CD4-positive, alpha-beta T cell treated with Interleukin-4 for 1 hour (primary cell): Measurements from ENCODE around the gene TBX15.
"Not testable (repeated sequence)": the region's sequence is repeated elsewhere in the genome, so short reads cannot be mapped to it uniquely, and the experiment has no call there.

ENCODE experiments used
- DNase-seq, 2 donors: peaks; one replicate each; pipeline ENCODE4 v3.0.0-alpha.2; 2020 to 2022

TBX15 gene

GRCh38 chr1:118921994-118922393 is 66.1 kb downstream of the TBX15 start:
- no peak for DNase-seq

- no peak for DNase-seq
Measured at GRCh38 chr1:118920124-118920717, 67.9 kb downstream of the TBX15 start.

- DNase-seq: no peak
Measured at GRCh38 chr1:118918940-118919259, 69.2 kb downstream of the TBX15 start.

- no peak for DNase-seq
Measured at GRCh38 chr1:118918230-118918939, 69.8 kb downstream of the TBX15 start.

- DNase-seq: not testable (repeated sequence)
Measured at GRCh38 chr1:118916346-118916745, 71.8 kb downstream of the TBX15 start.

- DNase-seq: no peak
Measured at GRCh38 chr1:118914379-118915161, 73.6 kb downstream of the TBX15 start.

GRCh38 chr1:118913818-118914217 is 74.3 kb downstream of the TBX15 start:
- no peak for DNase-seq

GRCh38 chr1:118912574-118912973 is 75.6 kb downstream of the TBX15 start:
- DNase-seq: no peak

- no peak for DNase-seq
Measured at GRCh38 chr1:118911571-118911970, 76.6 kb downstream of the TBX15 start.

- DNase-seq: no peak
Measured at GRCh38 chr1:118907466-118907865, 80.7 kb downstream of the TBX15 start.

- DNase-seq: no peak
Measured at GRCh38 chr1:118905671-118906070, 82.5 kb downstream of the TBX15 start.

- no peak for DNase-seq
Measured at GRCh38 chr1:118905196-118905595, 82.9 kb downstream of the TBX15 start.

GRCh38 chr1:118902711-118903191 is 85.4 kb downstream of the TBX15 start:
- DNase-seq: no peak

GRCh38 chr1:118902299-118902698 is 85.8 kb downstream of the TBX15 start:
- no peak for DNase-seq

GRCh38 chr1:118900643-118901440 is 87.3 kb downstream of the TBX15 start:
- no peak for DNase-seq

- no peak for DNase-seq
Measured at GRCh38 chr1:118899340-118899739, 88.8 kb downstream of the TBX15 start.

- no peak for DNase-seq
Measured at GRCh38 chr1:118898712-118899111, 89.4 kb downstream of the TBX15 start.

- DNase-seq: no peak
Measured at GRCh38 chr1:118896416-118896815, 91.7 kb downstream of the TBX15 start.

GRCh38 chr1:118894836-118895235 is 93.3 kb downstream of the TBX15 start:
- no peak for DNase-seq

- no peak for DNase-seq
Measured at GRCh38 chr1:118890851-118891384, 97.2 kb downstream of the TBX15 start.

- no peak for DNase-seq
Measured at GRCh38 chr1:118884946-118885345, 103.2 kb downstream of the TBX15 start.

- no peak for DNase-seq
Measured at GRCh38 chr1:118881751-118882150, 106.4 kb downstream of the TBX15 start.

GRCh38 chr1:118878661-118879060 is 109.5 kb downstream of the TBX15 start:
- no peak for DNase-seq
